GM20431 (cell line): ENCODE measurements around the gene PHOSPHO1.
"Not testable (repeated sequence)": the region's sequence is repeated elsewhere in the genome, so short reads cannot be mapped to it uniquely, and the experiment has no call there.

Source experiments
- in situ Hi-C: fragments of 300-500 bp; cut with MseI, MboI; formaldehyde crosslinking; loops from one replicate; pipeline ENCODE4 v1.15.0; 2020; ENCODE audit warnings: low sequenced_read_pairs; ENCODE audit not compliant: unreplicated experiment

PHOSPHO1 gene

GRCh38 chr17:49197346-49197998 lies 33.1 kb downstream of the PHOSPHO1 start:
- in situ Hi-C loops = no loop called here

GRCh38 chr17:49196520-49196919 lies 34.1 kb downstream of the PHOSPHO1 start:
- in situ Hi-C loops = no loop called here

- in situ Hi-C loops = no loop called here
These were observed 34.8 kb downstream of the PHOSPHO1 start for GRCh38 chr17:49195751-49196150.

GRCh38 chr17:49194297-49194607 lies 36.3 kb downstream of the PHOSPHO1 start:
- in situ Hi-C loops = no loop called here

GRCh38 chr17:49193513-49194296 lies 36.9 kb downstream of the PHOSPHO1 start:
- in situ Hi-C loops = no loop called here

- in situ Hi-C loops = no loop called here
These were observed 38.5 kb downstream of the PHOSPHO1 start for GRCh38 chr17:49191917-49192741.

GRCh38 chr17:49191409-49191916 lies 39.1 kb downstream of the PHOSPHO1 start:
- in situ Hi-C loops = no loop called here

GRCh38 chr17:49190932-49191331 lies 39.7 kb downstream of the PHOSPHO1 start:
- in situ Hi-C loops = no loop called here

GRCh38 chr17:49187301-49187700 lies 43.3 kb downstream of the PHOSPHO1 start:
- in situ Hi-C loops = no loop called here

- in situ Hi-C loops = not testable (repeated sequence)
These were observed 45.2 kb downstream of the PHOSPHO1 start for GRCh38 chr17:49185381-49185780.

GRCh38 chr17:49184522-49184921 lies 46.1 kb downstream of the PHOSPHO1 start:
- in situ Hi-C loops = not testable (repeated sequence)

GRCh38 chr17:49183801-49184200 lies 46.8 kb downstream of the PHOSPHO1 start:
- in situ Hi-C loops = no loop called here

GRCh38 chr17:49183341-49183740 lies 47.2 kb downstream of the PHOSPHO1 start:
- in situ Hi-C loops = no loop called here

GRCh38 chr17:49180998-49181635 lies 49.5 kb downstream of the PHOSPHO1 start:
- in situ Hi-C loops = no loop called here

- in situ Hi-C loops = no loop called here
These were observed 50.3 kb downstream of the PHOSPHO1 start for GRCh38 chr17:49180303-49180702.

- in situ Hi-C loops = loop anchor here (5.0 kb wide), 1 partner anchor 51 kb away; no protein-coding TSS in a partner anchor
These were observed 54.6 kb downstream of the PHOSPHO1 start for GRCh38 chr17:49175978-49176377.
